OCI-LY1 (cell line): Measurements from ENCODE around the gene NUP37.

Experiments used
- CTCF ChIP-seq: fragments of 200-600 bp; sonication (generic), shearing (Covaris generic); IDR thresholded peaks from 2 replicates; pipeline ENCODE4 v1.5.1; 2017; ENCODE audit warnings: mild to moderate bottlenecking, antibody characterized with exemption, low read length, moderate library complexity, mixed read lengths
- EZH2 ChIP-seq: fragments of 200-600 bp; sonication (generic), shearing (Covaris generic); IDR thresholded peaks from 2 replicates; pipeline ENCODE4 v1.8.0; 2017; ENCODE audit warnings: borderline replicate concordance, mixed run types, mild to moderate bottlenecking, antibody characterized with exemption, low read length, moderate library complexity, mixed read lengths

DNA sequence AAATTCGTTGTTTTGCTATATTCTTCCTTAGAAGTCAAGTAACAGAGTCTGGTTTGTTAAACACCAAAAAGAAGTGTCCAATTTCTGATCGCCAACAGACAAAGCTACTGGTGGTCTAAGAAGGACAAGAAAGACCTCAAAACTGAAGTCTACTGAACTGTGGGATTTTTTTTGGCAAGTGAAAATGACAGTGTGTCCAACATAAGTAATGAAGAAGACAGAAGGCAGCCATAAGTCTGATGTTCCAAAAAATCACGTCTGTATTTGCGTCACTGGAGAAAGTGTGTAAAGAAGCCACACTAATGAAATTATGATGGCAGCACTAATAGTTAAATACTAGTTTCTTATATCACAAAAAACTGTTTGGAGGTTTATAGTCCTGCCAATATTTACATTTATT is 90.8 kb downstream of the NUP37 start:
- TF ChIP-seq CTCF (no peak), EZH2 (no peak)
